Skeletal muscle tissue (tissue), 4 donors: ENCODE results near the gene AGA. TPM values are rescaled to one million over a fixed set of nuclear protein-coding genes. Genes with fewer than 3 reads are reported as not detected.
A peak's percentile ranks its signal among the peaks of the same experiment; 100 is the strongest.

Experiments
- H3K27ac ChIP-seq: one replicate; pipeline ENCODE4 v1.7.0; 2013; ENCODE audit warnings: mild to moderate bottlenecking, low read depth, low read length, inconsistent platforms
- H3K27me3 ChIP-seq, 3 donors: one replicate each; pipeline ENCODE4 v1.7.0; 2013; ENCODE audit warnings: low read length in 3 of 3; ENCODE audit not compliant: control insufficient read depth in 3 of 3, insufficient read depth in 3 of 3
- H3K36me3 ChIP-seq, 3 donors: one replicate each; pipeline ENCODE4 v1.7.0; 2013; ENCODE audit warnings: low read length in 3 of 3; ENCODE audit not compliant: control insufficient read depth in 3 of 3, insufficient read depth in 3 of 3
- H3K4me1 ChIP-seq, 3 donors: one replicate each; pipeline ENCODE4 v1.7.0; 2013; ENCODE audit warnings: low read length in 3 of 3, mild to moderate bottlenecking in 3 of 3; ENCODE audit not compliant: control insufficient read depth in 3 of 3, insufficient read depth in 3 of 3
- H3K4me3 ChIP-seq, 3 donors: one replicate each; pipeline ENCODE4 v1.7.0; 2013; ENCODE audit warnings: low read length in 3 of 3
- H3K9ac ChIP-seq, 3 donors: one replicate each; pipeline ENCODE4 v1.7.0; 2013; ENCODE audit warnings: low read length in 3 of 3, mild to moderate bottlenecking in 3 of 3, moderate library complexity in 2 of 3, low read depth in 1 of 3
- H3K9me3 ChIP-seq, 3 donors: one replicate each; pipeline ENCODE4 v1.7.0; 2013; ENCODE audit warnings: low read length in 3 of 3; ENCODE audit not compliant: control insufficient read depth in 3 of 3
- total RNA-seq: library from RNA; depleted of rRNA; stranded (reverse); fragments of >200 nt; gene quantifications from one replicate; pipeline ENCODE4 v1.2.3, GENCODE V29; 2014
- donor health status: Osteomylitis.

Gene AGA
- total RNA-seq, 1 donor from 2014 or later: 5.2 TPM

- Histone ChIP-seq H3K4me1 (no peaks in the 10 kb centered on the region), H3K9ac (no peak overlapping the region), H3K9me3 (no peaks in the 10 kb centered on the region), H3K4me3 (no peak overlapping the region), H3K36me3 (no peaks in the 10 kb centered on the region), H3K27ac (no peak overlapping the region), H3K27me3 (no peaks in the 10 kb centered on the region)
These were observed 38.6 kb upstream of the AGA start for GRCh38 chr4:177480795-177481194.

GRCh38 chr4:177479063-177479462 lies 36.8 kb upstream of the AGA start:
- Histone ChIP-seq H3K27ac (no peak overlapping the region), H3K36me3 (no peaks in the 10 kb centered on the region), H3K27me3 (no peaks in the 10 kb centered on the region), H3K4me3 (no peak overlapping the region), H3K9me3 (no peaks in the 10 kb centered on the region), H3K4me1 (no peaks in the 10 kb centered on the region), H3K9ac (no peak overlapping the region)

- Histone ChIP-seq H3K9ac (no peak overlapping the region), H3K4me1 (no peaks in the 10 kb centered on the region), H3K4me3 (no peak overlapping the region), H3K36me3 (no peaks in the 10 kb centered on the region), H3K27ac (no peak overlapping the region), H3K27me3 (no peaks in the 10 kb centered on the region), H3K9me3 (no peaks in the 10 kb centered on the region)
These were observed 36.3 kb upstream of the AGA start for GRCh38 chr4:177478496-177478895.

GRCh38 chr4:177473991-177474390 lies 31.8 kb upstream of the AGA start:
- no peaks in the 10 kb centered on the region for H3K36me3 ChIP-seq
- H3K4me1 ChIP-seq: no peaks in the 10 kb centered on the region
- no peak overlapping the region for H3K27ac ChIP-seq
- H3K9me3 ChIP-seq: no peaks in the 10 kb centered on the region
- H3K4me3 ChIP-seq: no peak overlapping the region
- H3K9ac ChIP-seq: no peak overlapping the region
- no peaks in the 10 kb centered on the region for H3K27me3 ChIP-seq

GRCh38 chr4:177464026-177464425 lies 21.8 kb upstream of the AGA start:
- Histone ChIP-seq H3K9ac (no peak overlapping the region), H3K27me3 (no peaks in the 10 kb centered on the region), H3K27ac (no peak overlapping the region), H3K4me3 (no peak overlapping the region), H3K36me3 (no peaks in the 10 kb centered on the region), H3K9me3 (no peaks in the 10 kb centered on the region), H3K4me1 (no peaks in the 10 kb centered on the region)

- H3K9me3 ChIP-seq: no peaks in the 10 kb centered on the region
- no peak overlapping the region for H3K27ac ChIP-seq
- H3K4me1 ChIP-seq: no peaks in the 10 kb centered on the region
- H3K36me3 ChIP-seq: no peaks in the 10 kb centered on the region
- H3K4me3 ChIP-seq: no peak overlapping the region
- no peak overlapping the region for H3K9ac ChIP-seq
- no peaks in the 10 kb centered on the region for H3K27me3 ChIP-seq
These were observed 19.4 kb upstream of the AGA start for GRCh38 chr4:177461606-177462005.

- peaks cover 0 to 4% (median 0%) of the 10 kb centered on the region in 3 donors for H3K4me1 ChIP-seq
- H3K27me3 ChIP-seq: no peaks in the 10 kb centered on the region
- H3K9me3 ChIP-seq: no peaks in the 10 kb centered on the region
- no peaks in the 10 kb centered on the region for H3K36me3 ChIP-seq
- no peak overlapping the region for H3K9ac ChIP-seq
- H3K27ac ChIP-seq: no peak overlapping the region
- H3K4me3 ChIP-seq: no peak overlapping the region
These were observed 18.2 kb upstream of the AGA start for GRCh38 chr4:177460460-177460859.

- H3K9me3 ChIP-seq: no peaks in the 10 kb centered on the region
- H3K27ac ChIP-seq: no peak overlapping the region
- H3K4me3 ChIP-seq: peak overlapping the region in 1 of 3 donors; percentile 45
- no peaks in the 10 kb centered on the region for H3K36me3 ChIP-seq
- H3K4me1 ChIP-seq: peaks cover 0 to 5% (median 0%) of the 10 kb centered on the region in 3 donors
- no peak overlapping the region for H3K9ac ChIP-seq
- no peaks in the 10 kb centered on the region for H3K27me3 ChIP-seq
These were observed 13.3 kb upstream of the AGA start for GRCh38 chr4:177455561-177455970.

GRCh38 chr4:177453116-177453515 lies 10.9 kb upstream of the AGA start:
- H3K4me1 ChIP-seq: peaks cover 0 to 5% (median 0%) of the 10 kb centered on the region in 3 donors

GRCh38 chr4:177451108-177451500 lies 8.9 kb upstream of the AGA start:
- Histone ChIP-seq H3K27ac (no peak overlapping the region), H3K9ac (no peak overlapping the region), H3K36me3 (no peaks in the 10 kb centered on the region), H3K27me3 (no peaks in the 10 kb centered on the region), H3K4me1 (peaks cover 0 to 5% (median 0%) of the 10 kb centered on the region in 3 donors), H3K4me3 (no peak overlapping the region), H3K9me3 (no peaks in the 10 kb centered on the region)

More at GRCh38 chr4:177453116-177453515, 10.9 kb upstream of the AGA start:
- Histone ChIP-seq H3K9me3 (no peaks in the 10 kb centered on the region), H3K9ac (no peak overlapping the region), H3K36me3 (no peaks in the 10 kb centered on the region), H3K27me3 (no peaks in the 10 kb centered on the region), H3K4me3 (no peak overlapping the region), H3K27ac (no peak overlapping the region)
